Left ventricle myocardium inferior (tissue), 1 donor: ENCODE data around the gene FOXO3. TPM values are rescaled to one million over a fixed set of nuclear protein-coding genes. Genes with fewer than 3 reads are reported as not detected.
A peak's percentile ranks its signal among the peaks of the same experiment; 100 is the strongest.
"Not testable (repeated sequence)": the region's sequence is repeated elsewhere in the genome, so short reads cannot be mapped to it uniquely, and the experiment has no call there.

Source experiments
- DNase-seq: peaks from one replicate; pipeline ENCODE4 v3.0.0-alpha.2; 2020
- H3K27ac ChIP-seq: fragments of 200-600 bp; replicated peaks from 2 replicates; pipeline ENCODE4 v1.8.0; 2021
- H3K27me3 ChIP-seq: fragments of 200-600 bp; 2 replicates; pipeline ENCODE4 v1.8.0; 2021; ENCODE audit warnings: low read depth
- H3K36me3 ChIP-seq: fragments of 200-600 bp; 2 replicates; pipeline ENCODE4 v1.8.0; 2021
- H3K4me1 ChIP-seq: fragments of 200-600 bp; 2 replicates; pipeline ENCODE4 v1.8.0; 2021
- H3K4me3 ChIP-seq: fragments of 200-600 bp; 2 replicates; pipeline ENCODE4 v1.8.0; 2021; ENCODE audit warnings: mild to moderate bottlenecking, moderate library complexity
- H3K9me3 ChIP-seq: fragments of 200-600 bp; replicated peaks from 2 replicates; pipeline ENCODE4 v1.8.0; 2021
- CTCF ChIP-seq: fragments of 200-600 bp; IDR thresholded peaks from 2 replicates; pipeline ENCODE4 v1.8.0; 2021; ENCODE audit warnings: antibody characterized with exemption, mild to moderate bottlenecking, borderline replicate concordance
- intact Hi-C: fragments of 100-400 bp; cut with micrococcal nuclease; formaldehyde crosslinking; loops from one replicate; pipeline ENCODE4 v1.11.0; 2022
- total RNA-seq: library from RNA; stranded (reverse); fragmentation: NEBNext Ultra II Directional; extraction: Animal tissue kit (Norgen Biotek cat#: 25700); gene quantifications from one replicate; pipeline ENCODE4 v1.2.1, GENCODE V29; 2021
- donor health status: DM: no; HTN: yes; CAD: no; lungs with severe emphysema.

Gene FOXO3
- total RNA-seq, 1 donor from 2014 or later = 34.8 TPM

GRCh38 chr6:108654465-108655106, 93.9 kb downstream of the FOXO3 start:
- no peaks in the 10 kb centered on the region for H3K9me3 ChIP-seq
- peaks cover 97% of the 10 kb centered on the region for H3K4me1 ChIP-seq
- H3K4me3 ChIP-seq = peak overlapping the region; percentile 18
- no peaks in the 10 kb centered on the region for H3K27me3 ChIP-seq
- TF ChIP-seq CTCF = no peak
- H3K36me3 ChIP-seq = no peaks in the 10 kb centered on the region
- peak overlapping the region; percentile 94 for H3K27ac ChIP-seq
- no peak for DNase-seq
- intact Hi-C loops = loop anchor here (10.0 kb wide), 1 partner anchor 90 kb away; the partner anchor contains the start of gene FOXO3

GRCh38 chr6:108655806-108656651, 95.3 kb downstream of the FOXO3 start:
- DNase-seq = no peak
- H3K27me3 ChIP-seq = no peaks in the 10 kb centered on the region
- intact Hi-C loops = loop anchor here (10.0 kb wide), 1 partner anchor 91 kb away; the partner anchor contains the start of gene FOXO3
- no peaks in the 10 kb centered on the region for H3K9me3 ChIP-seq
- peak overlapping the region; percentile 43 for H3K4me3 ChIP-seq
- H3K27ac ChIP-seq = peak overlapping the region; percentile 94
- peaks cover 97% of the 10 kb centered on the region for H3K4me1 ChIP-seq
- no peak for TF ChIP-seq CTCF
- no peaks in the 10 kb centered on the region for H3K36me3 ChIP-seq

GRCh38 chr6:108656836-108657235, 96.1 kb downstream of the FOXO3 start:
- Histone ChIP-seq H3K27me3 (no peaks in the 10 kb centered on the region), H3K9me3 (no peaks in the 10 kb centered on the region), H3K27ac (peak overlapping the region; percentile 94), H3K4me1 (peaks cover 97% of the 10 kb centered on the region), H3K4me3 (peak overlapping the region; percentile 43), H3K36me3 (no peaks in the 10 kb centered on the region)
- intact Hi-C loops = loop anchor here (10.0 kb wide), 1 partner anchor 92 kb away; the partner anchor contains the start of gene FOXO3
- no peak for TF ChIP-seq CTCF
- no peak for DNase-seq

- no peak for TF ChIP-seq CTCF
- DNase-seq = no peak
- no peaks in the 10 kb centered on the region for H3K27me3 ChIP-seq
- no peaks in the 10 kb centered on the region for H3K36me3 ChIP-seq
- H3K27ac ChIP-seq = peak overlapping the region; percentile 94
- intact Hi-C loops = loop anchor here (10.0 kb wide), 1 partner anchor 93 kb away; the partner anchor contains the start of gene FOXO3
- H3K4me1 ChIP-seq = peaks cover 97% of the 10 kb centered on the region
- no peaks in the 10 kb centered on the region for H3K9me3 ChIP-seq
- no peak overlapping the region for H3K4me3 ChIP-seq
These were observed 97.5 kb downstream of the FOXO3 start for GRCh38 chr6:108658174-108658573.

- intact Hi-C loops = loop anchor here (10.0 kb wide), 1 partner anchor 94 kb away; the partner anchor contains the start of gene FOXO3
- Histone ChIP-seq H3K27ac (peak overlapping the region; percentile 94), H3K4me1 (peaks cover 92% of the 10 kb centered on the region)
- H3K36me3 ChIP-seq, H3K27me3 ChIP-seq, H3K4me3 ChIP-seq, DNase-seq, H3K9me3 ChIP-seq: not testable (repeated sequence)
These were observed 98.1 kb downstream of the FOXO3 start for GRCh38 chr6:108658785-108659184.

- no peaks in the 10 kb centered on the region for H3K9me3 ChIP-seq
- intact Hi-C loops = no loop called here
- peak overlapping the region; percentile 64 for H3K27ac ChIP-seq
- DNase-seq = no peak
- no peak overlapping the region for H3K4me3 ChIP-seq
- peaks cover 12% of the 10 kb centered on the region for H3K36me3 ChIP-seq
- no peak for TF ChIP-seq CTCF
- peaks cover 81% of the 10 kb centered on the region for H3K4me1 ChIP-seq
- H3K27me3 ChIP-seq = no peaks in the 10 kb centered on the region
These were observed 99.5 kb downstream of the FOXO3 start for GRCh38 chr6:108660251-108660650.
